Gastrocnemius medialis (tissue), 4 donors: Measurements from ENCODE around the gene MBD3L5.

Experiments
- POLR2A ChIP-seq, 2 donors: fragments of 450-650 bp; IDR thresholded peaks; one replicate each; pipeline ENCODE4 v1.6.1; 2017; ENCODE audit warnings: antibody characterized with exemption in 2 of 2, mild to moderate bottlenecking in 2 of 2, moderate library complexity in 2 of 2
- TF ChIP-seq, protein P1 (sequence below), 5 experiments: fragments of 450-650 bp in 3 of 5; fragments of 200-600 bp in 2 of 5; sonication (generic) in 2 of 5; IDR thresholded peaks in 4 of 5; conservative IDR thresholded peaks in 1 of 5; 1 replicate in 4 of 5; 2 replicates in 1 of 5; pipeline ENCODE4 v1.5.1; 2016 to 2019; ENCODE audit warnings: antibody characterized with exemption in 5 of 5, mild to moderate bottlenecking in 3 of 5, moderate library complexity in 3 of 5

DNA sequence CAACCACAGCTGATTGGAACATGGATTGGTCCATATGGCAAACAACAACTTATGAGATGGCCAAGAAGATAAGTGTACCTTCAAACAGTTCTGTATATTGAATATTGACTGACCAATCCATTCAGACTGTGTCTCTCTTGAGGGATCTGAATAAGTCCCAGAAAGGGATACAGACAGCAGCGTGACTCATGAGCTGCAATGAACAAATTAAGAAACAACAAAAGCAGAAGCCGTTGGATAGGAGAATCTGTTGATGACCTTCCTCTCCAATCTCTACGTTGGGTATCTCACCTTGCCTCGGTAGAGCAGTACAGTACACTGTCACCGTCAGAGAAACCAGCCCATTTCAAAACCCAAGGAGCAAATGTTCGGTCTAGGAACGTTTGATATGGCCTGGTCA lies 30.4 kb upstream of the MBD3L5 start:
- TF ChIP-seq, protein P1, sequence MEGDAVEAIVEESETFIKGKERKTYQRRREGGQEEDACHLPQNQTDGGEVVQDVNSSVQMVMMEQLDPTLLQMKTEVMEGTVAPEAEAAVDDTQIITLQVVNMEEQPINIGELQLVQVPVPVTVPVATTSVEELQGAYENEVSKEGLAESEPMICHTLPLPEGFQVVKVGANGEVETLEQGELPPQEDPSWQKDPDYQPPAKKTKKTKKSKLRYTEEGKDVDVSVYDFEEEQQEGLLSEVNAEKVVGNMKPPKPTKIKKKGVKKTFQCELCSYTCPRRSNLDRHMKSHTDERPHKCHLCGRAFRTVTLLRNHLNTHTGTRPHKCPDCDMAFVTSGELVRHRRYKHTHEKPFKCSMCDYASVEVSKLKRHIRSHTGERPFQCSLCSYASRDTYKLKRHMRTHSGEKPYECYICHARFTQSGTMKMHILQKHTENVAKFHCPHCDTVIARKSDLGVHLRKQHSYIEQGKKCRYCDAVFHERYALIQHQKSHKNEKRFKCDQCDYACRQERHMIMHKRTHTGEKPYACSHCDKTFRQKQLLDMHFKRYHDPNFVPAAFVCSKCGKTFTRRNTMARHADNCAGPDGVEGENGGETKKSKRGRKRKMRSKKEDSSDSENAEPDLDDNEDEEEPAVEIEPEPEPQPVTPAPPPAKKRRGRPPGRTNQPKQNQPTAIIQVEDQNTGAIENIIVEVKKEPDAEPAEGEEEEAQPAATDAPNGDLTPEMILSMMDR (IDR thresholded peaks at IDR 0.05 in 4 of 5, conservative IDR thresholded peaks at IDR 0.05 in 1 of 5): no peak
- TF ChIP-seq POLR2A (IDR thresholded peaks at IDR 0.05): no peak
